ENCODE data around the gene CALU. TPM values are rescaled to one million over a fixed set of nuclear protein-coding genes. Genes with fewer than 3 reads are reported as not detected.

Gene CALU
- polyA plus RNA-seq, 1 donor from 2014 or later, result 38.1 TPM

DNA sequence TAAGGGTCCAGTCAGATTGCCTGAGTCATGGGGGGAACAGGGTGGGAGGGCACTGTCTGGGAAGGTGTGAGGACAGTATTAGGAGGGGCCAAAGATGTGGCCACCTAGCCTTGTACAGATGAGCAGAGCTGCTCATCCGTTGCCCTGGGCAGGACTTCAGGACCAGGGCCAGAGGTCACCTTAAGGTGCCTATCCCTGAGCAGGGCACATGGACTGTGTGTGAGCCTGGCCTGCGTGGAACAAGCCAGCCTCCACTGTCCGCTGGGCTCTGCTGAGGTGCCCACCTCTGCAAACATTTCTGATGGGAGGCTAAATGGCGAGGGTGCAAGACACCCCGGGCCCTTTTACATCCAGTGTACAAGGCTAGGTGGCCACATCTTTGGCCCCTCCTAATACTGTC lies 39.8 kb downstream of the CALU start:
- Histone ChIP-seq H3K9me3 (ENCODE audit: low read length) (no peaks in the 10 kb centered on the region), H3K4me3 (ENCODE audit: low read length) (no peak overlapping the region), H3K27ac (ENCODE audit: low read length) (no peak overlapping the region), H4K20me1 (ENCODE audit: insufficient read depth) (no peaks in the 10 kb centered on the region), H3F3A (ENCODE audit: insufficient read depth, low read length, poor library complexity, severe bottlenecking) (no peaks in the 10 kb centered on the region), H3K9ac (ENCODE audit: low read length) (no peak overlapping the region), H3K9me2 (ENCODE audit: insufficient read depth, low read length) (no peaks in the 10 kb centered on the region), H3K27me3 (ENCODE audit: insufficient read depth, low read depth, low read length) (no peaks in the 10 kb centered on the region), H2AFZ (ENCODE audit: low read depth, low read length) (no peak overlapping the region), H3K36me3 (ENCODE audit: insufficient read depth, low read length) (no peaks in the 10 kb centered on the region), H3K4me2 (ENCODE audit: low read length) (no peak overlapping the region), H3K79me2 (replicated peaks; ENCODE audit: insufficient read depth, low read length) (no peaks in the 10 kb centered on the region)
- TF ChIP-seq SMC3 (conservative IDR thresholded peaks at IDR 0.05; ENCODE audit: poor library complexity) (no peak), POLR2AphosphoS5 (IDR thresholded peaks at IDR 0.05) (no peak), TAF1 (IDR thresholded peaks at IDR 0.05; ENCODE audit: low read depth) (no peak), RAD21 (conservative IDR thresholded peaks at IDR 0.05) (no peak), EP300 (conservative IDR thresholded peaks at IDR 0.05; ENCODE audit: poor library complexity, severe bottlenecking) (no peak), MXI1 (conservative IDR thresholded peaks at IDR 0.05; ENCODE audit: poor library complexity, severe bottlenecking) (no peak), EZH2 (IDR thresholded peaks at IDR 0.05; ENCODE audit: borderline replicate concordance, insufficient read depth, low read length, poor library complexity, severe bottlenecking) (no peak)
- TF ChIP-seq, protein P1, sequence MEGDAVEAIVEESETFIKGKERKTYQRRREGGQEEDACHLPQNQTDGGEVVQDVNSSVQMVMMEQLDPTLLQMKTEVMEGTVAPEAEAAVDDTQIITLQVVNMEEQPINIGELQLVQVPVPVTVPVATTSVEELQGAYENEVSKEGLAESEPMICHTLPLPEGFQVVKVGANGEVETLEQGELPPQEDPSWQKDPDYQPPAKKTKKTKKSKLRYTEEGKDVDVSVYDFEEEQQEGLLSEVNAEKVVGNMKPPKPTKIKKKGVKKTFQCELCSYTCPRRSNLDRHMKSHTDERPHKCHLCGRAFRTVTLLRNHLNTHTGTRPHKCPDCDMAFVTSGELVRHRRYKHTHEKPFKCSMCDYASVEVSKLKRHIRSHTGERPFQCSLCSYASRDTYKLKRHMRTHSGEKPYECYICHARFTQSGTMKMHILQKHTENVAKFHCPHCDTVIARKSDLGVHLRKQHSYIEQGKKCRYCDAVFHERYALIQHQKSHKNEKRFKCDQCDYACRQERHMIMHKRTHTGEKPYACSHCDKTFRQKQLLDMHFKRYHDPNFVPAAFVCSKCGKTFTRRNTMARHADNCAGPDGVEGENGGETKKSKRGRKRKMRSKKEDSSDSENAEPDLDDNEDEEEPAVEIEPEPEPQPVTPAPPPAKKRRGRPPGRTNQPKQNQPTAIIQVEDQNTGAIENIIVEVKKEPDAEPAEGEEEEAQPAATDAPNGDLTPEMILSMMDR (IDR thresholded peaks at IDR 0.05; ENCODE audit: poor library complexity, severe bottlenecking), result no peak
- TF ChIP-seq, protein P2, sequence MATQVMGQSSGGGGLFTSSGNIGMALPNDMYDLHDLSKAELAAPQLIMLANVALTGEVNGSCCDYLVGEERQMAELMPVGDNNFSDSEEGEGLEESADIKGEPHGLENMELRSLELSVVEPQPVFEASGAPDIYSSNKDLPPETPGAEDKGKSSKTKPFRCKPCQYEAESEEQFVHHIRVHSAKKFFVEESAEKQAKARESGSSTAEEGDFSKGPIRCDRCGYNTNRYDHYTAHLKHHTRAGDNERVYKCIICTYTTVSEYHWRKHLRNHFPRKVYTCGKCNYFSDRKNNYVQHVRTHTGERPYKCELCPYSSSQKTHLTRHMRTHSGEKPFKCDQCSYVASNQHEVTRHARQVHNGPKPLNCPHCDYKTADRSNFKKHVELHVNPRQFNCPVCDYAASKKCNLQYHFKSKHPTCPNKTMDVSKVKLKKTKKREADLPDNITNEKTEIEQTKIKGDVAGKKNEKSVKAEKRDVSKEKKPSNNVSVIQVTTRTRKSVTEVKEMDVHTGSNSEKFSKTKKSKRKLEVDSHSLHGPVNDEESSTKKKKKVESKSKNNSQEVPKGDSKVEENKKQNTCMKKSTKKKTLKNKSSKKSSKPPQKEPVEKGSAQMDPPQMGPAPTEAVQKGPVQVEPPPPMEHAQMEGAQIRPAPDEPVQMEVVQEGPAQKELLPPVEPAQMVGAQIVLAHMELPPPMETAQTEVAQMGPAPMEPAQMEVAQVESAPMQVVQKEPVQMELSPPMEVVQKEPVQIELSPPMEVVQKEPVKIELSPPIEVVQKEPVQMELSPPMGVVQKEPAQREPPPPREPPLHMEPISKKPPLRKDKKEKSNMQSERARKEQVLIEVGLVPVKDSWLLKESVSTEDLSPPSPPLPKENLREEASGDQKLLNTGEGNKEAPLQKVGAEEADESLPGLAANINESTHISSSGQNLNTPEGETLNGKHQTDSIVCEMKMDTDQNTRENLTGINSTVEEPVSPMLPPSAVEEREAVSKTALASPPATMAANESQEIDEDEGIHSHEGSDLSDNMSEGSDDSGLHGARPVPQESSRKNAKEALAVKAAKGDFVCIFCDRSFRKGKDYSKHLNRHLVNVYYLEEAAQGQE (IDR thresholded peaks at IDR 0.05; ENCODE audit: borderline replicate concordance), result no peak

DNA sequence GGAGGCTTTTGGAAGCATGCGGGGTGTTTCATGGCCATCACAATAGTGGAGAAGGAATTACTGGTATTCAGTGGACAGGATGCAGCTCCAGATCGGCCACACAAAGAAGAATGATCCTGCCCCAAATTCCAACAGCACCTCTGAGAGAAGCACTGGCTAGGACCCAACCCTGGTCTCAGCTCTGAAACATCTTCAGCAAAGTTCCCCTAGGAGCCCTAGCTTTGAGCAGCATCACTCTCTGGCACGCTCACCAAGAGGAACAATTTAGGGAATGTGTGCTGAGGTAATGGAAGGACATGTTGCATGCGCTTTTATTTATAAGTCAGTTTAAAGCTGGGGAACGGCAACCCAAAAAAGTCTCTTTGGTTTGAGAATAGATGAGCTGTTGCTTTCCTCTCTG lies 42.0 kb downstream of the CALU start:
- TF ChIP-seq RAD21 (conservative IDR thresholded peaks at IDR 0.05) (no peak), SMC3 (conservative IDR thresholded peaks at IDR 0.05; ENCODE audit: poor library complexity) (no peak), EZH2 (IDR thresholded peaks at IDR 0.05; ENCODE audit: borderline replicate concordance, insufficient read depth, low read length, poor library complexity, severe bottlenecking) (no peak), EP300 (conservative IDR thresholded peaks at IDR 0.05; ENCODE audit: poor library complexity, severe bottlenecking) (no peak), MXI1 (conservative IDR thresholded peaks at IDR 0.05; ENCODE audit: poor library complexity, severe bottlenecking) (no peak), POLR2AphosphoS5 (IDR thresholded peaks at IDR 0.05) (no peak), TAF1 (IDR thresholded peaks at IDR 0.05; ENCODE audit: low read depth) (no peak)
- TF ChIP-seq, protein P2 (IDR thresholded peaks at IDR 0.05; ENCODE audit: borderline replicate concordance), result no peak
- TF ChIP-seq, protein P1 (IDR thresholded peaks at IDR 0.05; ENCODE audit: poor library complexity, severe bottlenecking), result no peak
- Histone ChIP-seq H3K4me3 (ENCODE audit: low read length) (no peak overlapping the region), H3K27ac (ENCODE audit: low read length) (no peak overlapping the region), H3K79me2 (replicated peaks; ENCODE audit: insufficient read depth, low read length) (no peaks in the 10 kb centered on the region), H3K36me3 (ENCODE audit: insufficient read depth, low read length) (no peaks in the 10 kb centered on the region), H3K9me2 (ENCODE audit: insufficient read depth, low read length) (no peaks in the 10 kb centered on the region), H3K9me3 (ENCODE audit: low read length) (no peaks in the 10 kb centered on the region), H4K20me1 (ENCODE audit: insufficient read depth) (no peaks in the 10 kb centered on the region), H3F3A (ENCODE audit: insufficient read depth, low read length, poor library complexity, severe bottlenecking) (no peaks in the 10 kb centered on the region), H3K9ac (ENCODE audit: low read length) (no peak overlapping the region), H3K27me3 (ENCODE audit: insufficient read depth, low read depth, low read length) (no peaks in the 10 kb centered on the region), H2AFZ (ENCODE audit: low read depth, low read length) (no peak overlapping the region), H3K4me2 (ENCODE audit: low read length) (no peak overlapping the region)
